Stimulated activated CD8-positive, alpha-beta memory T cell treated with anti-CD3 and anti-CD28 coated beads, Interleukin-15, amount 100 ng/mL, for 24 hours (primary cell): ENCODE measurements around the gene LCORL.
"Not testable (repeated sequence)": the region's sequence is repeated elsewhere in the genome, so short reads cannot be mapped to it uniquely, and the experiment has no call there.

Source experiments
- DNase-seq: peaks from one replicate; pipeline ENCODE4 v3.0.0-alpha.2; 2020; ENCODE audit warnings: low read depth

The LCORL gene

DNA sequence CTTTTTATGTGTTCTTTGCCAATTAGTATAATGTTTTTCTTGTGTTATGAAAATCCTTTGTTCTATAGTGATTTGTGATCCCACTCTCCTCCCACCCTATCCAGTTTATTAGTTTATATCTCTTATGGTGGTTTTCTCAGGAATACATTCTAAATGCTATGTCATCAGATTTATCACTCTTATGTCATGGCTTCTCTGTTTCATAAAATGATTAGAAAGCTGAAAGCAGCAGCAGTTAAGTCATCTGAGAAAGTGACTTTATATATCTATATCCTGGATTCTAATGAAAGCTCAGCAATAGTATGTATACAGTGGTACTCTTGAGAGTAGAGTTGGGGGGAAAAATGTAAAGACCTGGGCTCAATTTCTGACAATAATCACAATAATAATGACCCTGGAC, 169.6 kb downstream of the LCORL start:
- no peak for DNase-seq

DNA sequence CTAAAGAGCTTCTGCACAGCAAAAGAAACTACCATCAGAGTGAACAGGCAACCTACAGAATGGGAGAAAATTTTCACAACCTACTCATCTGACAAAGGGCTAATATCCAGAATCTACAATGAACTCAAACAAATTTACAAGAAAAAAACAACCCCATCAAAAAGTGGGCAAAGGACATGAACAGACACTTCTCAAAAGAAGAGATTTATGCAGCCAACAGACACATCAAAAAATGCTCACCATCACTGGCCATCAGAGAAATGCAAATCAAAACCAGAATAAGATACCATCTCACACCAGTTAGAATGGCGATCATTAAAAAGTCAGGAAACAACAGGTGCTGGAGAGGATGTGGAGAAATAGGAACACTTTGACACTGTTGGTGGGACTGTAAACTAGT, 171.3 kb downstream of the LCORL start:
- not testable (repeated sequence) for DNase-seq

GRCh38 chr4:17846266-17846665, 175.3 kb downstream of the LCORL start:
- DNase-seq, result no peak

DNA sequence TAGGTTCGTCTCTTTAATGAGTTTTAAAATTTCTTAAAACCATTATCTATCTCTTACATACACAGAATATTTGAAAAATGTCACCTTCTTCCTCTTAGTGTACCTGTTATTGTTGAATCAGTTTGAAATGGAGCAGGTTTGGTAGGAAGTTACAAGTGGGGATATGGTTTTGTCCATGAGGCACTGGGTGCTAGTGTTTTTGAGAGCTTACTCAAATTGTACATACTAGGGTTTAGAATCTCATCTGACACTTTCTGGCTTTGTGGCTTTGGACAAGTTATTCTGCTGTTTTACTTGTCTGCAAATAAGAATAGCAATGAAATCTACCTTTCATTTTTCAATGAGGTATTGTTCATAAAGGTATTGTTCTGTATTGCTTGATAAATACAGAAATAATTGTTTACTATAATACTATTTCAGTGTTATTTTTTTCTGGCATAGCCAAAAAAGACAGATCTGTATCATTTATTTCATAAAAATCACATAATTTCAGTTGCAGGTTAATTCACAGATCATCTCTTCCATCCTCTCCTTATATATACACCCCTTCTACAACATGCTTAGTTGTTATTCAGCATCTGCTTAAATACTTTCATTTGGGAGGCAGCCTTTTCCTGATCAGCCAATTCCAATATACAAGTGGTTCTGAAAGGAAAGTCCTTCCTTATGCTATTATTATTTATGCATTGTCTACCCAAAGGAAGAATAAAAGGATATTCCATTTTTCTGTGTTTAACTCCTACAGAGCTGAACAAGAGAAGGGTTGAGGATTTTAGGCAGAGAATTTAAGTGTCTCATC, 197.5 kb downstream of the LCORL start:
- no peak for DNase-seq

DNA sequence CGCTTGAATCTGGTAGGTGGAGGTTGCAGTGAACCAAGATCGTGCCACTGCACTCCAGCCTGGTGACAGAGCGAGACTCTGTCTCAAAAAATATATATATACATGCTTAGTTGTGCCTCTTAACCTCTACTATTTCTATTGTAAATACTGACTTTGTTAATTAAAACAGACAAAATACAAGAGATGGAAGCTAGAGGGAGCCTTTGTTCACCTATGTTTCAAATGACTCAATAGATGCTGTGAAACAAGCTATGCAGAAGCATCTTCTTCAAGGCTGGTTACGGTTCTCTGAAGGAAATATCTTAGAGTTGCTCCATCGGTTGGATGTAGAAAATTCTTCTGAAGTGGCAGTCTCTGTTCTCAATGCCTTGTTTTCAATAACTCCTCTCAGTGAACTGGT, 204.5 kb downstream of the LCORL start:
- no peak for DNase-seq

DNA sequence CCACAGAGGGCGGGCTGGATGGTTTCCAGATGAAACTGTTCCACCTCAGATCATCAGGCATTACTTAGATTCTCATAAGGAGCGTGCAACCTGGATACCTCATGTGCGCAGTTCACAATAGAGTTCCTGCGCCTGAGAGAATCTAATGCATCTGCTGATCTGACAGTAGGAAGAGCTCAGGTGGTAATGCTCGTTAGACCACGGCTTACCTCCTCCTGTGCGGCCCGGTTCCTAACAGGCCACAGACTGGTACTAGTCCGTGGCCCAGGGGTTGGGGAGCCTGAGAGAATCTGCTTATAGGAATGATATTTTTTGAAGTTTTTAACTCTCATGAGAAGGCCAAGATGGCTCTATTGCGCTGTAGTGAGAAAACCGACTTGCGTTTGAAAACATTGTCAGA, 205.4 kb downstream of the LCORL start:
- DNase-seq, result no peak

GRCh38 chr4:17814140-17814539, 207.4 kb downstream of the LCORL start:
- no peak for DNase-seq

GRCh38 chr4:17812801-17813200, 208.8 kb downstream of the LCORL start:
- DNase-seq, result no peak

DNA sequence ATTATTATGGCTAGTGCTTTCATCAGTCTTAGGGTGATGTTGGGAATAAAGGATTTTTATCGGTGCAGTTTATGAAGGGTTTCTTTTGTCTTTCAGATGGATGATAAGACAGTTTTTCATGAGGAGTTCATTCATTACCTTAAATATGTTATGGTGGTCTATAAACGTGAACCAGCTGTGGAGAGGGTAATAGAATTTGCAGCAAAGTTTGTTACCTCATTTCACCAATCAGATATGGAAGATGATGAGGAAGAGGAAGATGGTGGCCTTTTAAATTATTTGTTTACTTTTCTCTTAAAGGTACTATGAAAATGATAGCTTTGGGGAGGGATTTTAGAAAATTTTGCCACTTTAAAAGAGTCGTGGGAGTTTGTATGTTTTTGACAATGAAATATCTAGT, 209.4 kb downstream of the LCORL start:
- no peak for DNase-seq

DNA sequence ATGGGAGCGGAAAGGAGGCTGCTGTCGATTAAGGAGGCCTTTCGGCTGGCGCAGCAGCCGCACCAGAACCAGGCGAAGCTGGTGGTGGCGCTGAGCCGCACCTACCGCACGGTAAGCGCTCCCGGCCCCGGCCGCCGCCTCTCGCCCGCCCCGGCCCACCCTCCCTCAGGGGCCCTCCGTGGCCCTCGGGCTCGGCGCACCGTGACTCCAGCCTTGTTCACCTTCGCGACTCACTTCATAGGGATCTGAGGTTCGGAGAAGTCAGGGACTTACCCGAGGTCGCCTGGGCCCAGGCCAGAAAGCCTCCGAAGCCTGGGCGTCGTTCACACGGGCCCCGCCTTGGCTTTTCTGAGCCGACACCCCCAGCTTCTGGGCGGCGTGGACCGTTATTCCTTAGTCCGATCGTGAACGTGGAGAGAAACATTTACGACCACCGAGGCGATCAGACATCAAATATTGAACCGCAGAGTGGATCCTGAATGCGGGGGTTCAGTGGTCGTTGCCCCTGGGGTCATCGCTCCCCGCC, 210.4 kb downstream of the LCORL start:
- DNase-seq, result no peak

GRCh38 chr4:17810260-17811077, 211.1 kb downstream of the LCORL start, which contains the start of the genes DCAF16 and NCAPG:
TSS of gene DCAF16 (minus strand) at chr4:17810757. CDS start at chr4:17804141, 6,616 bp downstream.
TSS of gene NCAPG (plus strand) at chr4:17810979. CDS start at chr4:17811078, 99 bp downstream.
- DNase-seq, result peak; percentile 97

GRCh38 chr4:17809667-17810066, 211.9 kb downstream of the LCORL start:
- DNase-seq, result no peak

DNA sequence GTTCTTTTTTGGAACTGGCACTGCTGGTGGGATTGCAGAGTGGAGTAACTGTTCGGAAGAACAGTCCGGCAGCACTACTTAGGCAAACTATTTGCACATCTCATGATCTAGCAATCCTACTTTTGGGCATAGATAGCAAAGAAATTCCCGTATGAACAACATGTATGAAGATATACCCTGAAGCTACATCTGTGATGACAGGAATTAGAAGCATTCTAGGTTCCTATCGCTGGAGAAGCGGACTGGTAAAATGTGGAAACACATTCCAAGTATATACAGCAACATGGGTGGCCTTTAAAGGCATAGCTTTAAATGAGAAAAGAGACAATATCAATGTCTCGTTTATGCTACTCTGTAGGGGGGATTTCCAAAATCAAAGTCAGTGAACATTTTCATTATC, 214.1 kb downstream of the LCORL start:
- no peak for DNase-seq

DNA sequence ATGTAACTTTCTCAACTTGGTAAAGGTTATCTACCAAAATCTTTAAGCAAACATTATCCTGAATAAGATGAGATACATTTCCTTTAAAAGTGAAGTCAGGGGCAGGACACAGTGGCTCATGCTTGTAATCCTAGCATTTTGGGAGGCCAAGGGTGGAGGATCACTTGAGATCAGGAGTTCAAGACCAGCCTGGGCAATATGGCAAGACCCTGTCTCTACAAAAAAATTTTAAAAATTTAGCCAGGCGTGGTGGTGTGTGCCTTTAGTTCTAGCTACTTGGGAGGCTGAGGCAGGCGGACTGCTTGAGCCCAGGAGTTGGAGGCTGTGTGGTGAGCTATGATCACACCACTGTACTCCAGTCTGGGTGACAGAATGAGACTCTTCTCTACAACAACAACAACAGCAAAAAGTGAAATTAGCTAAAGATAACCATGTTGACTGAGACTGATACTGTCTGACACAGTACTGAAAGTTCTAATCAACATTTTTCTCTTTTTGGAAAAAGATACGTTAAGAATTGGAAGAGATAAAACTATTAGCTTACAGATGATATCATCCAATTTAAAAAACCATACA, 215.9 kb downstream of the LCORL start:
- DNase-seq, result no peak

DNA sequence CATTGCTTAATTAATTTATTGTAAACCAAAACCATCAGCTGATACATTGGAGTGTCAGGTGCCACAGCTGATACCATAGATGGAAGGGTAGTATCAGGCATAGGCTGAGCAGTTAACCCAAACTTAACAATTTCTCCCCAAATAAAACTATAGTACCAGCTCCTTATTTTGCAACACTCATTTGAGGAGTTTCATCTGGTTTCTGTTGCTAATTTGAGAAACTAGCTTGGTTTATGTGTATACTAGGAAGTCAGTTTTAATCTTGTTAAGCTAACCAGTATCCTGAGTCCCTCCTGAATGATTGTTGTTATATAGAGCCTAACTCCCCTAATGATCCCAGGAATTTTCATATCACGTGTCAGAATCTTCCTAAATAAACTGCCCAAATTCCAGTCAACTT, 223.7 kb downstream of the LCORL start:
- no peak for DNase-seq

DNA sequence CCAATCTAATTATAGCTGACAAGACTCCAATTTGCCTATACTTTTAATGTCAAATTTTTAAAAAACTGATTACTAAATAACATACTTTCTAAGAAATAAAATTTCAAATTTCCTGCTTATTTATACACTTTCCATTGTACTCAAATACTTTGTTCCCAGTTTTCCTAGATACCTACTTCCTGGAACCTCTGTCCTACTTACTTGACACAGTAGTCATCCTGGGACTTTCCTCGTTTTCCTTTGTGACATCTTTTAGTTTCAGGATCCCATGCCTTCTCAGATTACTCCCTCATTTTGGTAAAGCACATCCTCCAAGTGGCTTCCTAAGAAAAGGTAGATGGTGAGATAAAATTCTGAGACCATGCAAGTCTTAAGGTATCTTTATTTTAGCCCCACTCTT, 226.8 kb downstream of the LCORL start:
- DNase-seq, result no peak
